Testis (tissue), 3 donors: ENCODE data around the gene OTOS. TPM values are rescaled to one million over a fixed set of nuclear protein-coding genes. Genes with fewer than 3 reads are reported as not detected.

ENCODE experiments used
- DNase-seq: peaks from one replicate; pipeline ENCODE4 v3.0.0-alpha.2; 2019
- H3K27ac ChIP-seq, 2 donors: fragments of 200-600 bp; sonication (generic); one replicate each; pipeline ENCODE4 v1.5.1; 2019
- H3K27me3 ChIP-seq: fragments of 200-600 bp; sonication (generic); one replicate; pipeline ENCODE4 v1.5.1; 2019
- H3K36me3 ChIP-seq: fragments of 200-600 bp; sonication (generic); one replicate; pipeline ENCODE4 v1.5.1; 2017; ENCODE audit warnings: low read depth; ENCODE audit errors: missing control alignments
- H3K4me1 ChIP-seq: fragments of 200-600 bp; sonication (generic); one replicate; pipeline ENCODE4 v1.5.1; 2019
- H3K4me3 ChIP-seq, 2 donors: fragments of 200-600 bp; sonication (generic); one replicate each; pipeline ENCODE4 v1.5.1; 2017 to 2019
- H3K9me3 ChIP-seq: fragments of 200-600 bp; sonication (generic); one replicate; pipeline ENCODE4 v1.5.1; 2017
- POLR2A ChIP-seq: fragments of 450-650 bp; IDR thresholded peaks from one replicate; pipeline ENCODE4 v1.6.1; 2017; ENCODE audit warnings: antibody characterized with exemption, mild to moderate bottlenecking, moderate library complexity
- whole genome bisulfite sequencing, 2 donors: methylation state at CpG; one replicate each; pipeline ENCODE4 v1.1.5; 2018; 5-methylcytosine and 5-hydroxymethylcytosine counted together
- intact Hi-C: fragments of 100-400 bp; cut with DNase I; formaldehyde crosslinking; loops from one replicate; pipeline ENCODE4 v1.15.1; 2023; ENCODE audit warnings: low total_unique reads
- polyA plus RNA-seq: library from polyadenylated mRNA; stranded (reverse); fragments of 350-450 nt; fragmentation: Illumina TruSeq; extraction: RNeasy Lipid Tissue Mini Kit (QIAGEN cat#74804); gene quantifications from one replicate; pipeline ENCODE4 v1.2.3, GENCODE V29; 2014; ENCODE audit warnings: low read depth, low replicate concordance; ENCODE audit not compliant: insufficient read depth
- total RNA-seq, 2 donors: library from RNA; depleted of rRNA; stranded (reverse); fragments of >200 nt; gene quantifications; one replicate each; pipeline ENCODE4 v1.2.3, GENCODE V29; 2016
- TF ChIP-seq, protein P1 (sequence below), 3 experiments: fragments of 450-650 bp in 2 of 3; fragments of 200-600 bp in 1 of 3; sonication (generic) in 1 of 3; IDR thresholded peaks; one replicate each; pipeline ENCODE4 v1.5.1; 2016 to 2019; ENCODE audit warnings: antibody characterized with exemption in 3 of 3, mild to moderate bottlenecking in 2 of 3, moderate library complexity in 1 of 3

The OTOS gene
- total and polyA plus RNA-seq, 3 donors from 2014 or later, result 1.2 to 1.5 TPM; not detected in 1

DNA sequence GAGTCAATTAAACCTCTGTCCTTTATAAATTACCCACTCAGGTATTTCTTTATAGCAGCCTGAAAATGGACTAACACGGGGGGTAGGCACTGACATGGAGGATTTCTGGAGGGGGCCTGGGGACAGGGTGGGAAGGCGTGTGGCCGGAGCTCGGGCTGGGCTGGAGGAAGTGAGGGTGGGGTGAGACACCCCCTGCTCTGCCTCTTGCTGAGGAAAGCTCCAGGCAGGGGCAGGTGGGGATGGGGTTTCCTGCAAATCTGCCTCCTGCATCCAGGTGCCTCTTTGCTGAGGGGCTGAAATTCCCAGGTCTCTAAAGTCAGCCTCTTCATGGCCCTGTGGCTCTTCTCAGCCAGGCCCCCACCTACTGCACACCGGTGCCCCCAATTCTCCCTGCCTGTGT, 25.7 kb upstream of the OTOS start:
- H3K9me3 ChIP-seq, result no peaks in the 10 kb centered on the region
- H3K4me1 ChIP-seq, result no peaks in the 10 kb centered on the region
- H3K27me3 ChIP-seq, result no peaks in the 10 kb centered on the region
- no peak overlapping the region for H3K4me3 ChIP-seq
- no peak overlapping the region for H3K27ac ChIP-seq
- intact Hi-C loops, result no loop called here
- 88 to 94% methylated on average over 4 to 5 of the region's 5 CpGs for WGBS, 2 donors
- DNase-seq, result no peak
- no peaks in the 10 kb centered on the region for H3K36me3 ChIP-seq
- no peak for TF ChIP-seq POLR2A
- TF ChIP-seq, protein P1, sequence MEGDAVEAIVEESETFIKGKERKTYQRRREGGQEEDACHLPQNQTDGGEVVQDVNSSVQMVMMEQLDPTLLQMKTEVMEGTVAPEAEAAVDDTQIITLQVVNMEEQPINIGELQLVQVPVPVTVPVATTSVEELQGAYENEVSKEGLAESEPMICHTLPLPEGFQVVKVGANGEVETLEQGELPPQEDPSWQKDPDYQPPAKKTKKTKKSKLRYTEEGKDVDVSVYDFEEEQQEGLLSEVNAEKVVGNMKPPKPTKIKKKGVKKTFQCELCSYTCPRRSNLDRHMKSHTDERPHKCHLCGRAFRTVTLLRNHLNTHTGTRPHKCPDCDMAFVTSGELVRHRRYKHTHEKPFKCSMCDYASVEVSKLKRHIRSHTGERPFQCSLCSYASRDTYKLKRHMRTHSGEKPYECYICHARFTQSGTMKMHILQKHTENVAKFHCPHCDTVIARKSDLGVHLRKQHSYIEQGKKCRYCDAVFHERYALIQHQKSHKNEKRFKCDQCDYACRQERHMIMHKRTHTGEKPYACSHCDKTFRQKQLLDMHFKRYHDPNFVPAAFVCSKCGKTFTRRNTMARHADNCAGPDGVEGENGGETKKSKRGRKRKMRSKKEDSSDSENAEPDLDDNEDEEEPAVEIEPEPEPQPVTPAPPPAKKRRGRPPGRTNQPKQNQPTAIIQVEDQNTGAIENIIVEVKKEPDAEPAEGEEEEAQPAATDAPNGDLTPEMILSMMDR (IDR thresholded peaks at IDR 0.05), result no peak

DNA sequence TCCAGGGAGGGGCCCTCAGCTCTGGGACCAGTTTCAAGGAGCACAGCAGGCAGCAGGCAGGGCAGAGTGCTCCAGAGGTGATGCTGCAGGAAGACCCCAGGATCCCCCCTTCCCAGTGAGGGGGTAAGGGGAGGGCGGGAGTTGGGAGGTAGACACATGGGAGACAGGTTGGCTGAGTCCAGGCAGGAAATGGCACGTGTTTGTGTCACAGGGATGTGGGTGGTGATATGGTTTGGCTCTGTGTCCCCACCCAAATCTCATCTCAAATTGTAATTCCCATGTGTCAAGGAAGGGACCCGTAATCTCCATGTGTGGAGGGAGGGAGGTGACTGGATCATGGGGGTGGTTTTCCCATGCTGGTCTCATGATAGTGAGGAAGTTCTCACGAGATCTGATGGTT, 25.2 kb upstream of the OTOS start:
- Histone ChIP-seq H3K36me3 (no peaks in the 10 kb centered on the region), H3K9me3 (no peaks in the 10 kb centered on the region), H3K4me1 (no peaks in the 10 kb centered on the region), H3K27me3 (no peaks in the 10 kb centered on the region), H3K27ac (no peak overlapping the region), H3K4me3 (no peak overlapping the region)
- no peak for DNase-seq
- WGBS, 2 donors, result 80 to 83% methylated on average over 4 of the region's 4 CpGs
- TF ChIP-seq, protein P1 (IDR thresholded peaks at IDR 0.05), result no peak
- TF ChIP-seq POLR2A, result no peak
- intact Hi-C loops, result no loop called here

DNA sequence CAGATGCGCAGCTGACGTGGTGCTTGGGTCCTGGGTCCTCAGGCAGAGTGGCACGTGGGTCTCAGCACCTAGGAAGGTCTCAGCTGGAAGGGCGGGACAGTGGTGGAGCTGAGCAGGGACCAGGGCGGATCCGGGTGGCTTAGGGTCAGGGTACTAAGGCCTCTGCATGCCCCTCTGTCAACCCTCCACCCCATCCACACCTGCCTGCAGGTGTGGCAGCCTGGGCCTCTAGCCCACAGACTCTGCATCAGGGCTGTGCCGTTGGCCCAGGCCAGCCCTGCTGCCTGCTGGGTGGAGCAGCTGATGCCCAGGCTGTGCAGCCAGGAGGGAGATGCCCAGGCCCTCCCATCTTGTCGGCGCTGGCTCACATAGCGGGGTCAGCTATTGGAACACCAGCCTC, 24.6 kb upstream of the OTOS start:
- Histone ChIP-seq H3K4me1 (no peaks in the 10 kb centered on the region), H3K9me3 (no peaks in the 10 kb centered on the region), H3K27me3 (no peaks in the 10 kb centered on the region), H3K27ac (no peak overlapping the region), H3K4me3 (no peak overlapping the region), H3K36me3 (no peaks in the 10 kb centered on the region)
- no peak for TF ChIP-seq POLR2A
- TF ChIP-seq, protein P1 (IDR thresholded peaks at IDR 0.05), result no peak
- intact Hi-C loops, result no loop called here
- 86 to 92% methylated on average over 5 to 10 of the region's 10 CpGs for WGBS, 2 donors
- no peak for DNase-seq

DNA sequence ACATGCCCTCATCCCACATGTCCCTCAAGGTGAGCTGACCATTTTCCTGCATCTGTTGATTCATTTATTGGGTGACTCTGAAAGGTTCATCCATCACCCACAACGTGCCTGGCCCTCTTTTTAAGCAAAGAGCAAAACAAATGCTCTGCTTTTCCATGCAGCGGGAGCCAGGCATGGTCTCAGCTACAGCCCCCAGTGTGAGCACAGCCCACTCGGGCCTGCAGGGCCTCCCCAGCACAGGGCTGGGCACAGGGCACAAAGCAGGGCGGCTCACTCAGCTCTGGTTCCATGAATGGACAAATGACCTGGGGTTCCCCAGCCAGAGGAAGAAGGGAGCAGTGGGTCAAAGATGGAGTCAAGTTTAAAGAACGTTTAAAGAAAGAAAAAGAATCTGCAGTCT, 24.1 kb upstream of the OTOS start:
- WGBS, 2 donors, result 70 to 75% methylated on average over 5 of the region's 5 CpGs
- H3K27me3 ChIP-seq, result no peaks in the 10 kb centered on the region

More for the DNA sequence above, 24.1 kb upstream of the OTOS start:
- DNase-seq, result no peak
- Histone ChIP-seq H3K27ac (no peak overlapping the region), H3K4me1 (no peaks in the 10 kb centered on the region), H3K9me3 (no peaks in the 10 kb centered on the region), H3K4me3 (no peak overlapping the region), H3K36me3 (no peaks in the 10 kb centered on the region)
- TF ChIP-seq, protein P1 (IDR thresholded peaks at IDR 0.05), result no peak
- no peak for TF ChIP-seq POLR2A
- intact Hi-C loops, result no loop called here
